Activated naive CD8-positive, alpha-beta T cell treated with anti-CD3 and anti-CD28 coated beads for 36 hours (primary cell): ENCODE measurements around the gene THSD7B. TPM values are rescaled to one million over a fixed set of nuclear protein-coding genes. Genes with fewer than 3 reads are reported as not detected.

ENCODE experiments used
- DNase-seq: peaks from one replicate; pipeline ENCODE4 v3.0.0; 2021
- H3K27ac Mint-ChIP-seq: one replicate; pipeline ENCODE4 v1.8.0; 2022; ENCODE audit warnings: mild to moderate bottlenecking, moderate library complexity, mixed read lengths
- H3K27me3 Mint-ChIP-seq: one replicate; pipeline ENCODE4 v1.8.0; 2022; ENCODE audit warnings: mild to moderate bottlenecking, mixed read lengths
- H3K36me3 Mint-ChIP-seq: one replicate; pipeline ENCODE4 v1.8.0; 2021; ENCODE audit warnings: mild to moderate bottlenecking, mixed read lengths
- H3K4me1 Mint-ChIP-seq: one replicate; pipeline ENCODE4 v1.8.0; 2021; ENCODE audit warnings: mixed read lengths
- H3K4me3 Mint-ChIP-seq: one replicate; pipeline ENCODE4 v1.8.0; 2022; ENCODE audit warnings: mild to moderate bottlenecking, moderate library complexity, mixed read lengths
- H3K9me3 Mint-ChIP-seq: one replicate; pipeline ENCODE4 v1.8.0; 2022; ENCODE audit warnings: mixed read lengths
- total RNA-seq, 2 experiments: library from RNA; stranded (reverse); gene quantifications; one replicate each; pipeline ENCODE4 v1.2.3, GENCODE V29; 2021

THSD7B gene
- total RNA-seq, 2 experiments from 2014 or later = not detected

GRCh38 chr2:136874258-136874657 is 108.9 kb downstream of the THSD7B start:
- Mint-ChIP-seq H3K27me3 (peaks cover 14% of the 10 kb centered on the region), H3K36me3 (no peaks in the 10 kb centered on the region), H3K4me1 (no peaks in the 10 kb centered on the region), H3K27ac (no peak overlapping the region), H3K9me3 (peaks cover 2% of the 10 kb centered on the region), H3K4me3 (no peak overlapping the region)
- DNase-seq = no peak

- no peaks in the 10 kb centered on the region for H3K4me1 Mint-ChIP-seq
- H3K27ac Mint-ChIP-seq = no peak overlapping the region
- H3K4me3 Mint-ChIP-seq = no peak overlapping the region
- H3K36me3 Mint-ChIP-seq = no peaks in the 10 kb centered on the region
- DNase-seq = no peak
- H3K9me3 Mint-ChIP-seq = peaks cover 4% of the 10 kb centered on the region
- no peaks in the 10 kb centered on the region for H3K27me3 Mint-ChIP-seq
These were observed 125.8 kb downstream of the THSD7B start for GRCh38 chr2:136891100-136891499.

GRCh38 chr2:136894007-136894634 is 128.8 kb downstream of the THSD7B start:
- Mint-ChIP-seq H3K27ac (no peak overlapping the region), H3K36me3 (no peaks in the 10 kb centered on the region), H3K4me1 (no peaks in the 10 kb centered on the region), H3K27me3 (no peaks in the 10 kb centered on the region), H3K9me3 (peaks cover 1% of the 10 kb centered on the region), H3K4me3 (no peak overlapping the region)
- DNase-seq = no peak

- Mint-ChIP-seq H3K27ac (no peak overlapping the region), H3K9me3 (peaks cover 1% of the 10 kb centered on the region)
- DNase-seq = no peak
These were observed 136.4 kb downstream of the THSD7B start for GRCh38 chr2:136901732-136902131.

GRCh38 chr2:136905779-136906178 is 140.4 kb downstream of the THSD7B start:
- H3K36me3 Mint-ChIP-seq = no peaks in the 10 kb centered on the region
- no peak overlapping the region for H3K4me3 Mint-ChIP-seq
- H3K9me3 Mint-ChIP-seq = no peaks in the 10 kb centered on the region
- no peak overlapping the region for H3K27ac Mint-ChIP-seq
- no peaks in the 10 kb centered on the region for H3K27me3 Mint-ChIP-seq
- DNase-seq = no peak
- H3K4me1 Mint-ChIP-seq = no peaks in the 10 kb centered on the region

More at GRCh38 chr2:136901732-136902131, 136.4 kb downstream of the THSD7B start:
- Mint-ChIP-seq H3K27me3 (no peaks in the 10 kb centered on the region), H3K36me3 (no peaks in the 10 kb centered on the region), H3K4me3 (no peak overlapping the region), H3K4me1 (no peaks in the 10 kb centered on the region)

GRCh38 chr2:136909777-136910176 is 144.4 kb downstream of the THSD7B start:
- H3K27me3 Mint-ChIP-seq = peaks cover 4% of the 10 kb centered on the region
- H3K27ac Mint-ChIP-seq = no peak overlapping the region
- peaks cover 2% of the 10 kb centered on the region for H3K9me3 Mint-ChIP-seq
- no peaks in the 10 kb centered on the region for H3K4me1 Mint-ChIP-seq
- H3K4me3 Mint-ChIP-seq = no peak overlapping the region
- H3K36me3 Mint-ChIP-seq = no peaks in the 10 kb centered on the region
- DNase-seq = no peak

GRCh38 chr2:136916131-136916530 is 150.8 kb downstream of the THSD7B start:
- Mint-ChIP-seq H3K9me3 (peaks cover 2% of the 10 kb centered on the region), H3K27ac (no peak overlapping the region), H3K36me3 (no peaks in the 10 kb centered on the region), H3K4me1 (no peaks in the 10 kb centered on the region), H3K4me3 (no peak overlapping the region), H3K27me3 (peaks cover 4% of the 10 kb centered on the region)
- no peak for DNase-seq

- peaks cover 2% of the 10 kb centered on the region for H3K9me3 Mint-ChIP-seq
- H3K4me3 Mint-ChIP-seq = no peak overlapping the region
- no peaks in the 10 kb centered on the region for H3K27me3 Mint-ChIP-seq
- H3K36me3 Mint-ChIP-seq = no peaks in the 10 kb centered on the region
- no peak overlapping the region for H3K27ac Mint-ChIP-seq
- no peak for DNase-seq
- no peaks in the 10 kb centered on the region for H3K4me1 Mint-ChIP-seq
These were observed 152.1 kb downstream of the THSD7B start for GRCh38 chr2:136917411-136917881.

- H3K9me3 Mint-ChIP-seq = no peaks in the 10 kb centered on the region
- H3K4me3 Mint-ChIP-seq = no peak overlapping the region
- H3K4me1 Mint-ChIP-seq = no peaks in the 10 kb centered on the region
- no peak overlapping the region for H3K27ac Mint-ChIP-seq
- H3K36me3 Mint-ChIP-seq = no peaks in the 10 kb centered on the region
- DNase-seq = no peak
- H3K27me3 Mint-ChIP-seq = no peaks in the 10 kb centered on the region
These were observed 154.3 kb downstream of the THSD7B start for GRCh38 chr2:136919682-136920081.

- Mint-ChIP-seq H3K4me1 (no peaks in the 10 kb centered on the region), H3K4me3 (no peak overlapping the region), H3K36me3 (no peaks in the 10 kb centered on the region), H3K27me3 (peaks cover under 1% of the 10 kb centered on the region), H3K27ac (no peak overlapping the region), H3K9me3 (no peaks in the 10 kb centered on the region)
- no peak for DNase-seq
These were observed 155.4 kb downstream of the THSD7B start for GRCh38 chr2:136920652-136921333.

- Mint-ChIP-seq H3K36me3 (no peaks in the 10 kb centered on the region), H3K9me3 (no peaks in the 10 kb centered on the region), H3K27me3 (peaks cover 11% of the 10 kb centered on the region), H3K27ac (no peak overlapping the region), H3K4me3 (no peak overlapping the region), H3K4me1 (no peaks in the 10 kb centered on the region)
- DNase-seq = no peak
These were observed 161.8 kb downstream of the THSD7B start for GRCh38 chr2:136927156-136927555.

GRCh38 chr2:136929531-136929930 is 164.2 kb downstream of the THSD7B start:
- Mint-ChIP-seq H3K4me1 (no peaks in the 10 kb centered on the region), H3K27ac (no peak overlapping the region), H3K4me3 (no peak overlapping the region), H3K27me3 (peaks cover 14% of the 10 kb centered on the region), H3K9me3 (no peaks in the 10 kb centered on the region), H3K36me3 (no peaks in the 10 kb centered on the region)
- no peak for DNase-seq

- no peak for DNase-seq
- no peaks in the 10 kb centered on the region for H3K4me1 Mint-ChIP-seq
- H3K36me3 Mint-ChIP-seq = no peaks in the 10 kb centered on the region
- H3K27me3 Mint-ChIP-seq = peaks cover 3% of the 10 kb centered on the region
- H3K27ac Mint-ChIP-seq = no peak overlapping the region
- H3K9me3 Mint-ChIP-seq = no peaks in the 10 kb centered on the region
- H3K4me3 Mint-ChIP-seq = no peak overlapping the region
These were observed 167.4 kb downstream of the THSD7B start for GRCh38 chr2:136932700-136933099.

- Mint-ChIP-seq H3K4me3 (no peak overlapping the region), H3K9me3 (no peaks in the 10 kb centered on the region), H3K27me3 (peaks cover 3% of the 10 kb centered on the region), H3K36me3 (no peaks in the 10 kb centered on the region), H3K27ac (no peak overlapping the region), H3K4me1 (no peaks in the 10 kb centered on the region)
- no peak for DNase-seq
These were observed 169.8 kb downstream of the THSD7B start for GRCh38 chr2:136935119-136935518.

GRCh38 chr2:136956050-136956449 is 190.7 kb downstream of the THSD7B start:
- Mint-ChIP-seq H3K4me3 (no peak overlapping the region), H3K27me3 (no peaks in the 10 kb centered on the region), H3K36me3 (no peaks in the 10 kb centered on the region), H3K4me1 (no peaks in the 10 kb centered on the region), H3K27ac (no peak overlapping the region), H3K9me3 (no peaks in the 10 kb centered on the region)
- no peak for DNase-seq

- no peaks in the 10 kb centered on the region for H3K4me1 Mint-ChIP-seq
- H3K9me3 Mint-ChIP-seq = no peaks in the 10 kb centered on the region
- H3K4me3 Mint-ChIP-seq = no peak overlapping the region
- no peaks in the 10 kb centered on the region for H3K36me3 Mint-ChIP-seq
- no peaks in the 10 kb centered on the region for H3K27me3 Mint-ChIP-seq
- H3K27ac Mint-ChIP-seq = no peak overlapping the region
- no peak for DNase-seq
These were observed 191.7 kb downstream of the THSD7B start for GRCh38 chr2:136957044-136957443.
